NCI-H2196 treated with DMSO at 0.1 percent for 48 hours (cell line): ENCODE measurements around the gene CCDC136.

Experiments used
- DNase-seq: peaks from one replicate; lab custom pipeline; 2025; ENCODE audit not compliant: unreplicated experiment; lab: John Stamatoyannopoulos, UW

Gene CCDC136

DNA sequence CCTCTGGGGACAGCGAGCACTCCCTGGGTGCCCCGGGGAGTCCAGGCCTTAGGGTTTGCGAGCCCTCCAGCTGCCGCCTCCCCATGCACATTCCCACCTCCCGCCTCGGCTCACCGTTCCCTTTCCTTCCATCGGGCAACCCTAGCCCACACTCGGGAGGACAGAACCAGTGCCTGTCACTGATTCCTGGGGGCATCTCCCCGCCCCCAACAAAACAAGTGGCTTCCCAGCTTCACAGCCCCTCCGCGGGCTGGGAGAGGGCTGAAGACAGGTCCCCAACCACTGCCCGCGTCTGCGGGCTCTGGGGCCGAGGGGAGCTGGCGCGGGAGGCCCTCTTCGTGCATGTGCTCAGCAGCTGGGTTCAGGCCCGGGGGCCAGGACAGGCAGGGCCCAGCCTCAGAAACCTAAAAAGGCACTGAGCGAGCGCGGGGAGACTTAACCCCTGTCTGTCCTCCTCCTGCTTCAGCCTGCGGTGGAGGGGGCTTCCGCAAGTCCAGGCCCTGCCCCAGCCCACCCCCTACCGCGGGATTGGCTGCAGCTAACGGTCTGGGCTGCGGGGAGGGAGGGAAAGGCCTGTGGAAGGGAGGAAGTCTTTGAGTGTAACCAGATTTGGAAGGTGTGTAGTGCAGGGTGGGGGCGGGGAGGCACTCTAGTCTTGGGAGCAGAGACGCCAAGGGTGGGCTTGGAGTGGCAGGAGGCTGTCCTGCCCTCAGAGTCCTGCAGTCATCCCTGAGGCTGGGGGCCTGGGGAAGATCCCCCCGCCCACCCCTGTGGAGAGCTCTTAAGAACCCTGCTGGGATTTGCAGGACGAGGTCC, 39.6 kb downstream of the CCDC136 start:
- DNase-seq, result no peak

- no peak for DNase-seq
These were observed 40.5 kb downstream of the CCDC136 start for GRCh38 chr7:128831994-128832879.

DNA sequence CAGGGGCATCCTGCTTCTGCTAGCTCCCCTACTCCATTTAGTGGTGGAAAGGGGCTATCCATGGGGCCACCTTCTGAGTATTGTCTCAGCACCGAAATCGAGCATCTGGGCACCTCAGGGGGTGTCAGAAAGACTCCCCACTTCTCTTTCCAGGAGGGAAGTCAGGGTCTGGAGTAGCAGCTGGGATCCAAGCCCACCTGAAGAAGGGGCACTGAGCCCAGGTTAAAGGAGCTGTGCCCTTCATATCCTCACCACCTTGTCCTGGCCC, 41.0 kb downstream of the CCDC136 start:
- no peak for DNase-seq

DNA sequence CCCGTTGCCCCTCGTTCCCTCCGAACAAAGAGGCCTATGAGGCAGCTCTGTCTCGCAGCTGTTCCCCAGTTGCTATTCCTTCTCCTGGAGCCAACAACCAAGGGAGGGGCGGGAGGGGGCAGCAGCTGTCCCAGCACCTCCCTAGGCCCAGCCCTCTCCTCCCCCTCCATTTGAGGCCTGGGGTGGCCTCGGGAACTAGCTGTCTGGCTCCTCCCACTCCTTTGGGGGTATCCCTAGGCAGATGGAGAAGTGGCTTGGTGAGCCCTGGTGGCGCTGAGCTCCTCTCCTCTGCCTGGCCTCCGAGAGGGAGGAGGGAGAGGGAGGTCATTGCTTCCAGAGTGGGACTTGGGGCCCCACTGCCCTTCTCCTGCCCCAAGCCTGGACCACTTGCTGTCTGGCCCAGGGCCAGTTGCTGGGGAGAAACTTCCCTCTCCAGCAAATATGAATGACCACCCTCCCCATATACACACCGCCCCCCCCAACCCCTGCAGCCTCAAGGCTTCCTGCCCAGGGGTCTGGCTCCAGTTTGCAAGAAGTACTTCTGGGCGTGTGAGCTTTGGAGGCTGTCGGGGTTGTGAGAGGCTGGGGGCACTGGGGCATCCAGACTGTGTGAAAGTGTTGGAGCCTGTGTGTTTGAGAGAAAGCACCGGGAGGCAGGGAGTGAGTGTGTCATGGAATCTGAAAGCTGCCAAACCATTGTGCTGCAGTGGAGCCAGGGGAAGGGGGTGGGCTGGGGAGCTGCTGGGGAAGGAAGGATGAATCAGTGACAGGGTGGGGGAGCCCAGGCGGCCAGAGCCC, 41.6 kb downstream of the CCDC136 start:
- no peak for DNase-seq

DNA sequence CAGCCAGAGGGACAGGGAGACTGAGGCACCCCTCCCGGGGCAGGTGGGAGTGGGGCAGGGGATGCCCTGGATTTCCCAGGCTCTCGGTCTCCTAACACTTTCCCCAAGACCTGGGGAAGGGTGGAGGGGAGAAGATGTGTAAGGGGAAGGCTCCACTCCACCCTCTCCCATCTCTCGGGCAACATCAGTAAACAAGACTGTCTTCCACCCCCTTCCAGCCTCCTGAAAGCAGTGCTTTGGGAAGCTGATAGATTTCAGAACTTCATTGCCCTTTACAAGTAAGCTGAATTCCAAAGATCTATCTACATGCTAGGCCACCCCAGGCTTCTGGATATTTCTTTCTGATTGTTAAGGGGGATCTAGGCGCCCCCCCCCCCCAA, 42.2 kb downstream of the CCDC136 start:
- no peak for DNase-seq

GRCh38 chr7:128835231-128835751, 43.5 kb downstream of the CCDC136 start:
- DNase-seq, result no peak

GRCh38 chr7:128835790-128836641, 44.2 kb downstream of the CCDC136 start:
- DNase-seq, result no peak

GRCh38 chr7:128836729-128837348, 45.1 kb downstream of the CCDC136 start:
- no peak for DNase-seq

- no peak for DNase-seq
These were observed 45.8 kb downstream of the CCDC136 start for GRCh38 chr7:128837521-128837921.

DNA sequence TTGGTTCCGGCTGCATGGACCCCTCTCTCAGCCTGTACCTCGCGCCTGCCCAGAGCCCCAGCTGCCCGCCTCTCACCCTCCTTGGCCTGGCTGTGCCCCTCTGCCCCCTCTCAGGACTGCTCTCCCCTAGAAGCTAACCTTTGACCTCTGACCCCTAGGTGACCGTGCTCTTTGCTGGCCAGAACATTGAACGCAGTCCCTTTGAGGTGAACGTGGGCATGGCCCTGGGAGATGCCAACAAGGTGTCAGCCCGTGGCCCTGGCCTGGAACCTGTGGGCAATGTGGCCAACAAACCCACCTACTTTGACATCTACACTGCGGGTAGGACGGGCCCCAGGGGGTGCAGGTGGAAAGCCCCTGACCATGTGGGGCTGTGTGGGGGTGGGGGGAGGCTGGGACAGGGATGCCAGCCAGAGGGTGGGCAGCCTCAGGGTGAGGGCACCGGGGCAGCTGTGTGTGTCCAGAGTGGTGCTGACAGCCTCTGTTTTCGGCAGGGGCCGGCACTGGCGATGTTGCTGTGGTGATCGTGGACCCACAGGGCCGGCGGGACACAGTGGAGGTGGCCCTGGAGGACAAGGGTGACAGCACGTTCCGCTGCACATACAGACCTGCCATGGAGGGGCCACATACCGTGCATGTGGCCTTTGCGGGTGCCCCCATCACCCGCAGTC, 46.5 kb downstream of the CCDC136 start:
- DNase-seq, result no peak

GRCh38 chr7:128838981-128839731, 47.4 kb downstream of the CCDC136 start:
- DNase-seq, result no peak

GRCh38 chr7:128839751-128840177, 48.0 kb downstream of the CCDC136 start:
- no peak for DNase-seq

DNA sequence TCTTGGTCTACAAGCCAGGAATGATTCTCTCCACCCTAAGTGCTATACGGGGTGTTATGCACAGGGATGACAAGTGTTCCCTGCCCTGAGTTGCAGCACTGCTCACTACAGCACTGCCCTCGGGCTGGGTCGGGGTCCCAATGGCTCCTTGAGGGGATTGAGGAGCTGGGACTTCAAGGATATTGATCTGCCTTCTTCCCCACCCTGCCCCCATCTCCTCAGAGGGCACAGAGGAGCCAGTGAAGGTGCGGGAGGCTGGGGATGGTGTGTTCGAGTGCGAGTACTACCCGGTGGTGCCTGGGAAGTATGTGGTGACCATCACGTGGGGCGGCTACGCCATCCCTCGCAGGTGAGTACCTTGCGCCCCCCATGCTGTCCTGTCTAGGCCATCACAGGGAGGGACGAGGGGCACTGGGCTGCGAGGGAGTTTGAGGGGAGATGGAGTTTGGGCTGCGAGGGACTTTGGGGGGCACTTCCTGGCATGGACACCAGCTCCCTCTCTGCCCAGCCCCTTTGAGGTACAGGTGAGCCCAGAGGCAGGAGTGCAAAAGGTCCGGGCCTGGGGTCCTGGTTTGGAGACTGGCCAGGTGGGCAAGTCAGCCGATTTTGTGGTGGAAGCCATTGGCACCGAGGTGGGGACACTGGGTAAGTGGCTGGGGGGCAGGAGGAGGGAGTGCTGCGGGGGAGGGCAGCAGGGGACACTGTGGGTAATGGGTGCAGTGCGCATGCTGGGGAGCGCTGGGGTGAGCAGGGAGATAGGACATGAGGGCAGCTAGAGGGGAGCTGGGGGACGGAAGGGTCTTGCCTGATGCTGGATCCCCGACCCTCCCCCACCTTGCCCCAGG, 48.8 kb downstream of the CCDC136 start:
- no peak for DNase-seq

DNA sequence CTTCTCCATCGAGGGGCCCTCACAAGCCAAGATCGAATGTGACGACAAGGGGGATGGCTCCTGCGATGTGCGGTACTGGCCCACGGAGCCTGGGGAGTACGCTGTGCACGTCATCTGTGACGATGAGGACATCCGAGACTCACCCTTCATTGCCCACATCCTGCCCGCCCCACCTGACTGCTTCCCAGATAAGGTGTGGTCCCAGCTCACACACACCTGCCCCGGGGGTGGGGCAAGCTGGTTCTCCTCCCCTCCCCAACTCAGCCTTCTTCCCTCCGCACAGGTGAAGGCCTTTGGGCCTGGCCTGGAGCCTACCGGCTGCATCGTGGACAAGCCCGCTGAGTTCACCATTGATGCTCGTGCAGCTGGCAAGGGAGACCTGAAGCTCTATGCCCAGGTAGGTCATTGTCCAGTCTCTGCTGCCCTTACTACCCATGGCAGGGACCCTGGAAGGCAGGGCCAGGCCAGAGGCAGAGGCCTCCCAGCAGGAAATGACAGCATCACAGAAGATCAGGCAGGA, 49.5 kb downstream of the CCDC136 start:
- DNase-seq, result no peak

- DNase-seq, result no peak
These were observed 50.3 kb downstream of the CCDC136 start for GRCh38 chr7:128841921-128842673.

- DNase-seq, result no peak
These were observed 51.2 kb downstream of the CCDC136 start for GRCh38 chr7:128842674-128843641.
